HEK293 (cell line): ENCODE data around the gene PCDHAC2.

ENCODE experiments used
- CTCF ChIA-PET: fragments of 350-600 bp; formaldehyde crosslinking; extraction: SDS; loops from one replicate; lab custom pipeline; 2021; ENCODE audit warnings: antibody characterized with exemption; lab: Yijun Ruan, JAX
- POLR2A ChIA-PET: fragments of 300-600 bp; formaldehyde crosslinking; extraction: SDS; loops from one replicate; lab custom pipeline; 2020; ENCODE audit warnings: antibody characterized with exemption, inconsistent platforms; lab: Yijun Ruan, JAX
- H3K27ac ChIP-seq: fragments of 200-500 bp; sonication (Bioruptor generic); 2 replicates; pipeline ENCODE4 v1.5.1; 2014; ENCODE audit warnings: low read depth, low read length, control low read depth, inconsistent platforms; ENCODE audit errors: extremely low read depth
- H3K36me3 ChIP-seq, 2 experiments: fragments of 200-500 bp in 1 of 2; sonication (Bioruptor generic) in 1 of 2; 1 replicate in 1 of 2; 2 replicates in 1 of 2; pipeline ENCODE4 v1.5.1; 2014 to 2017; ENCODE audit warnings: inconsistent platforms in 2 of 2, low read length in 2 of 2; ENCODE audit not compliant: control insufficient read depth in 2 of 2, insufficient read depth in 1 of 2
- H3K4me1 ChIP-seq: fragments of 200-500 bp; sonication (Bioruptor generic); 2 replicates; pipeline ENCODE4 v1.5.1; 2014; ENCODE audit warnings: mild to moderate bottlenecking, low read length, inconsistent platforms; ENCODE audit not compliant: control insufficient read depth, insufficient read depth
- H3K4me3 ChIP-seq: 2 replicates; pipeline ENCODE4 v1.5.1; 2011; ENCODE audit warnings: low read depth, mild to moderate bottlenecking, control low read depth, low read length, moderate library complexity
- H3K9me3 ChIP-seq: fragments of 200-500 bp; sonication (Bioruptor generic); 2 replicates; pipeline ENCODE4 v1.5.1; 2014; ENCODE audit warnings: low read depth, low read length, inconsistent platforms; ENCODE audit not compliant: control insufficient read depth, insufficient read depth
- BCL11A ChIP-seq: fragments of 450-650 bp; formaldehyde crosslinking; IDR thresholded peaks from 2 replicates; pipeline ENCODE4 v1.5.1; 2016; ENCODE audit warnings: low read depth, missing biosample characterization, missing genetic modification characterization
- EGR2 ChIP-seq: fragments of 450-650 bp; formaldehyde crosslinking; IDR thresholded peaks from 2 replicates; pipeline ENCODE4 v1.5.1; 2016; ENCODE audit warnings: low read depth, missing biosample characterization, missing genetic modification characterization
- FEZF1 ChIP-seq: fragments of 450-650 bp; formaldehyde crosslinking; IDR thresholded peaks from 2 replicates; pipeline ENCODE4 v1.5.1; 2016; ENCODE audit warnings: missing biosample characterization, missing genetic modification characterization
- GLI2 ChIP-seq: fragments of 450-650 bp; formaldehyde crosslinking; IDR thresholded peaks from 2 replicates; pipeline ENCODE4; 2017; ENCODE audit warnings: missing biosample characterization, missing genetic modification characterization, low read depth, borderline replicate concordance
- IKZF3 ChIP-seq: fragments of 450-650 bp; IDR thresholded peaks from 2 replicates; pipeline ENCODE4 v1.5.0; 2018; ENCODE audit warnings: missing biosample characterization, mild to moderate bottlenecking, missing genetic modification characterization, moderate library complexity
- KLF10 ChIP-seq: fragments of 450-650 bp; IDR thresholded peaks from 2 replicates; pipeline ENCODE4 v1.5.1; 2018; ENCODE audit warnings: missing biosample characterization, mild to moderate bottlenecking, missing genetic modification characterization
- SALL2 ChIP-seq: fragments of 450-650 bp; formaldehyde crosslinking; IDR thresholded peaks from 2 replicates; pipeline ENCODE4 v1.5.0; 2017; ENCODE audit warnings: missing biosample characterization, mild to moderate bottlenecking, missing genetic modification characterization, borderline replicate concordance
- SP2 ChIP-seq: fragments of 450-650 bp; formaldehyde crosslinking; IDR thresholded peaks from 2 replicates; pipeline ENCODE4 v1.5.1; 2016; ENCODE audit warnings: missing biosample characterization, missing genetic modification characterization
- SP7 ChIP-seq: fragments of 450-650 bp; formaldehyde crosslinking; IDR thresholded peaks from 2 replicates; pipeline ENCODE4 v1.5.1; 2016; ENCODE audit warnings: missing biosample characterization, missing genetic modification characterization
- ZBTB17 ChIP-seq: fragments of 450-650 bp; formaldehyde crosslinking; IDR thresholded peaks from 2 replicates; pipeline ENCODE4 v1.5.1; 2016; ENCODE audit warnings: missing biosample characterization, missing genetic modification characterization
- ZBTB21 ChIP-seq: fragments of 450-650 bp; formaldehyde crosslinking; IDR thresholded peaks from 2 replicates; pipeline ENCODE4 v1.5.1; 2017; ENCODE audit warnings: missing biosample characterization, missing genetic modification characterization
- ZFHX2 ChIP-seq: fragments of 450-650 bp; formaldehyde crosslinking; conservative IDR thresholded peaks from 2 replicates; pipeline ENCODE4 v1.5.1; 2016; ENCODE audit warnings: missing biosample characterization, missing genetic modification characterization
- ZNF274 ChIP-seq, 2 experiments: fragments of 200-500 bp in 1 of 2; fragments of 450-650 bp in 1 of 2; sonication (Bioruptor generic) in 1 of 2; formaldehyde crosslinking in 1 of 2; IDR thresholded peaks; 2 replicates each; pipeline versions ENCODE4 v1.5.1 to v1.6.1; 2014 to 2016; ENCODE audit warnings: borderline replicate concordance in 1 of 2, inconsistent platforms in 1 of 2, low read length in 1 of 2, missing biosample characterization in 1 of 2, missing genetic modification characterization in 1 of 2
- ZNF335 ChIP-seq: fragments of 450-650 bp; formaldehyde crosslinking; conservative IDR thresholded peaks from 2 replicates; pipeline ENCODE4 v1.5.1; 2016; ENCODE audit warnings: missing biosample characterization, missing genetic modification characterization
- ZNF501 ChIP-seq: fragments of 450-650 bp; formaldehyde crosslinking; IDR thresholded peaks from 2 replicates; pipeline ENCODE4 v1.5.1; 2016; ENCODE audit warnings: missing biosample characterization, missing genetic modification characterization
- ZNF747 ChIP-seq: fragments of 450-650 bp; formaldehyde crosslinking; IDR thresholded peaks from 2 replicates; pipeline ENCODE4 v1.5.1; 2016; ENCODE audit warnings: missing biosample characterization, missing genetic modification characterization
- ZXDB ChIP-seq: fragments of 450-650 bp; formaldehyde crosslinking; IDR thresholded peaks from 2 replicates; pipeline ENCODE4 v1.5.1; 2016; ENCODE audit warnings: missing biosample characterization, missing genetic modification characterization
- TF ChIP-seq, protein P1 (sequence below): fragments of 450-650 bp; formaldehyde crosslinking; conservative IDR thresholded peaks from 2 replicates; pipeline ENCODE4 v1.5.1; 2016; ENCODE audit warnings: low read depth, missing biosample characterization, missing genetic modification characterization
- TF ChIP-seq, protein P2 (sequence below): fragments of 450-650 bp; formaldehyde crosslinking; IDR thresholded peaks from 2 replicates; pipeline ENCODE4 v1.5.1; 2017; ENCODE audit warnings: missing biosample characterization, missing genetic modification characterization
- TF ChIP-seq, protein P3 (sequence below): fragments of 450-650 bp; formaldehyde crosslinking; IDR thresholded peaks from 2 replicates; pipeline ENCODE4 v1.5.1; 2016; ENCODE audit warnings: missing biosample characterization, missing genetic modification characterization
- TF ChIP-seq, protein P4 (sequence below): fragments of 450-650 bp; formaldehyde crosslinking; IDR thresholded peaks from 2 replicates; pipeline ENCODE4 v1.5.1; 2016; ENCODE audit warnings: missing biosample characterization, missing genetic modification characterization

The PCDHAC2 gene

DNA sequence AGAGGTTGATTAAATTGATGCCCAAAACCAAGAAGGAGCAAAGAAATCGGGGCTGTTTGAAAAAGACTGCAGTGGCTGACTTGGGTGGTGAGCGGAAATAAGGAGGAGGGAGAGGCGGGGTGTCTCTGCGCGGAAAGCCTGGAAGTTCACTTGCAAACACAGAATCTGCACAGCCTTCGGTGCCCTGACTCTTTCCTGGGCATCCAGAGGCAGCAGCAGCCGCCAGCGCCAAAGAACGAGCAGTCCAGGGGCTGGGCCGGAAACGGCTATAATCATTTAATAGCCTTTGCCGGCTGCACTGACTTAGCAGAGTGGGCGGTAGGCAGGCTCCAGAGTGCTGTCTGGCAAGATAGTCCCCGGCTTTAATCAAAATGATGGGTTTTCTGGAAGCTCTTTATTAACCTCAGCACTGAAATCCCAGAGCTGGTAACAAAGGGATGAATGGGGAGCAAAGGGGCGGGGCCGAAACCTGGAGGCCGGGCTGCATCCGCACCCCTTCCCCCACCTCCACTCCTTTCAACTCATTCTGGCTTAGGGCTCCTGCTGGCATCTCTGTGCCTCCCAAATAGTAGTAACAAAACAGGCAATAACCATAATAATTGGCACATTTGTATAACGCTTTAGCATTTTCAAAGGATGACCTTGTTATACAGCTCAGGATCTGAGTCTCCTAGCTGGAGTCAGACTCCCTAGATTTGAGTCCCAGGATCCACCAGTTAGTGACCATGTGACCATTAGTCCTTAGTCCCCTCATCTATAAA lies 35.7 kb downstream of the PCDHAC2 start:
- H3K4me3 ChIP-seq: peak overlapping the region; percentile 39
- peak overlapping the region; percentile 62; the same call in 1 of the 2 replicates for H3K27ac ChIP-seq
- TF ChIP-seq SALL2 (no peak), SP7 (0 out of 2 replicates have a peak, but pooled peaks have one; percentile 10), ZBTB17 (tag by site-specific recombination) (peak; percentile 83), ZNF335 (tag by site-specific recombination) (peak; percentile 19; the same call in 1 of the 2 replicates), SP2 (tag by site-specific recombination) (peak; percentile 34; the same call in 1 of the 2 replicates), ZXDB (peak; percentile 15; the same call in 1 of the 2 replicates), FEZF1 (tag by site-specific recombination) (0 out of 2 replicates have a peak, but pooled peaks have one; percentile 32), ZFHX2 (tag by site-specific recombination) (peak; percentile 27; the same call in 1 of the 2 replicates), ZNF274 (IDR thresholded peaks at IDR 0.05; ENCODE audit: low read length) (no peak), ZNF274 (tag by site-specific recombination; IDR thresholded peaks at IDR 0.05; ENCODE audit: borderline replicate concordance) (no peak), IKZF3 (no peak)
- TF ChIP-seq, protein P1, sequence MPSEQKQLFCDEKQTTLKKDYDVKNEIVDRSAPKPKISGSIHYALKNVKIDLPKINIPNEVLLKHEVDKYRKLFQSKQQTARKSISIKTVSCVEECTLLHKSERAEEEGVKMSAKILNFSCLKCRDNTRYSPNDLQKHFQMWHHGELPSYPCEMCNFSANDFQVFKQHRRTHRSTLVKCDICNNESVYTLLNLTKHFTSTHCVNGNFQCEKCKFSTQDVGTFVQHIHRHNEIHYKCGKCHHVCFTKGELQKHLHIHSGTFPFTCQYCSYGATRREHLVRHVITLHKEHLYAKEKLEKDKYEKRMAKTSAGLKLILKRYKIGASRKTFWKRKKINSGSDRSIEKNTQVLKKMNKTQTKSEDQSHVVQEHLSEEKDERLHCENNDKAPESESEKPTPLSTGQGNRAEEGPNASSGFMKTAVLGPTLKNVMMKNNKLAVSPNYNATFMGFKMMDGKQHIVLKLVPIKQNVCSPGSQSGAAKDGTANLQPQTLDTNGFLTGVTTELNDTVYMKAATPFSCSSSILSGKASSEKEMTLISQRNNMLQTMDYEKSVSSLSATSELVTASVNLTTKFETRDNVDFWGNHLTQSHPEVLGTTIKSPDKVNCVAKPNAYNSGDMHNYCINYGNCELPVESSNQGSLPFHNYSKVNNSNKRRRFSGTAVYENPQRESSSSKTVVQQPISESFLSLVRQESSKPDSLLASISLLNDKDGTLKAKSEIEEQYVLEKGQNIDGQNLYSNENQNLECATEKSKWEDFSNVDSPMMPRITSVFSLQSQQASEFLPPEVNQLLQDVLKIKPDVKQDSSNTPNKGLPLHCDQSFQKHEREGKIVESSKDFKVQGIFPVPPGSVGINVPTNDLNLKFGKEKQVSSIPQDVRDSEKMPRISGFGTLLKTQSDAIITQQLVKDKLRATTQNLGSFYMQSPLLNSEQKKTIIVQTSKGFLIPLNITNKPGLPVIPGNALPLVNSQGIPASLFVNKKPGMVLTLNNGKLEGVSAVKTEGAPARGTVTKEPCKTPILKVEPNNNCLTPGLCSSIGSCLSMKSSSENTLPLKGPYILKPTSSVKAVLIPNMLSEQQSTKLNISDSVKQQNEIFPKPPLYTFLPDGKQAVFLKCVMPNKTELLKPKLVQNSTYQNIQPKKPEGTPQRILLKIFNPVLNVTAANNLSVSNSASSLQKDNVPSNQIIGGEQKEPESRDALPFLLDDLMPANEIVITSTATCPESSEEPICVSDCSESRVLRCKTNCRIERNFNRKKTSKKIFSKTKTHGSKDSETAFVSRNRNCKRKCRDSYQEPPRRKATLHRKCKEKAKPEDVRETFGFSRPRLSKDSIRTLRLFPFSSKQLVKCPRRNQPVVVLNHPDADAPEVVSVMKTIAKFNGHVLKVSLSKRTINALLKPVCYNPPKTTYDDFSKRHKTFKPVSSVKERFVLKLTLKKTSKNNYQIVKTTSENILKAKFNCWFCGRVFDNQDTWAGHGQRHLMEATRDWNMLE: no peak
- no peaks in the 10 kb centered on the region for H3K9me3 ChIP-seq
- CTCF ChIA-PET: interaction anchor here (1.2 kb wide), 1 partner anchor 38 kb away, joined by 4 read pairs; no protein-coding TSS in a partner anchor
- H3K4me1 ChIP-seq: peaks cover 24% of the 10 kb centered on the region
- H3K36me3 ChIP-seq: no peaks in the 10 kb centered on the region
- POLR2A ChIA-PET: interaction anchor here (0.8 kb wide), 1 partner anchor 76 kb away, joined by 3 read pairs; the partner anchor contains the start of gene PCDHAC1

DNA sequence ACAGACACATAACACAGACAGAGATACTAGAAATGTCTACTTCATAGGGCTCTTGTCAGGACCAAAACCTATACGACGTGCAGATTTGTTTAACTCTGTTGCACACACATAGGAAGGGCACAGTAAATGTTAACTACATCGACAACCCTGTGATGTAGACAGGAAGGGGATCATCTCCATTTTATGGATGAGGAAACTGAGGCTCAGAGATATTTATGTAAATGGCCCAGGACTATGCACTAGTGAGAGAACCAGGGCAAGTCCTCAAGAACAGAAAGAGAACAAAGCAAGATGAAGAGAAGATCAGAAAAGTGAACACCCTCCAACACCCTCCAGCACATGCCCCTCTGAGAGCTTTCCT lies 36.3 kb downstream of the PCDHAC2 start:
- Histone ChIP-seq H3K4me3 (no peak overlapping the region), H3K9me3 (no peaks in the 10 kb centered on the region), H3K36me3 (no peaks in the 10 kb centered on the region), H3K4me1 (peaks cover 24% of the 10 kb centered on the region), H3K27ac (no peak overlapping the region)
- CTCF ChIA-PET: interaction anchor here (0.7 to 1.4 kb wide), 2 partner anchors 14 to 121 kb away, joined by 3 to 5 read pairs; partner anchors contain the start of gene PCDHA13
- POLR2A ChIA-PET: no interaction called here
- TF ChIP-seq BCL11A (tag by site-specific recombination) (no peak), ZBTB21 (tag by site-specific recombination) (no peak), ZNF501 (tag by site-specific recombination) (no peak), EGR2 (tag by site-specific recombination) (no peak), KLF10 (no peak), ZNF274 (IDR thresholded peaks at IDR 0.05; ENCODE audit: low read length) (no peak), ZNF274 (tag by site-specific recombination; IDR thresholded peaks at IDR 0.05; ENCODE audit: borderline replicate concordance) (no peak), GLI2 (no peak), ZNF747 (no peak)
- TF ChIP-seq, protein P2, sequence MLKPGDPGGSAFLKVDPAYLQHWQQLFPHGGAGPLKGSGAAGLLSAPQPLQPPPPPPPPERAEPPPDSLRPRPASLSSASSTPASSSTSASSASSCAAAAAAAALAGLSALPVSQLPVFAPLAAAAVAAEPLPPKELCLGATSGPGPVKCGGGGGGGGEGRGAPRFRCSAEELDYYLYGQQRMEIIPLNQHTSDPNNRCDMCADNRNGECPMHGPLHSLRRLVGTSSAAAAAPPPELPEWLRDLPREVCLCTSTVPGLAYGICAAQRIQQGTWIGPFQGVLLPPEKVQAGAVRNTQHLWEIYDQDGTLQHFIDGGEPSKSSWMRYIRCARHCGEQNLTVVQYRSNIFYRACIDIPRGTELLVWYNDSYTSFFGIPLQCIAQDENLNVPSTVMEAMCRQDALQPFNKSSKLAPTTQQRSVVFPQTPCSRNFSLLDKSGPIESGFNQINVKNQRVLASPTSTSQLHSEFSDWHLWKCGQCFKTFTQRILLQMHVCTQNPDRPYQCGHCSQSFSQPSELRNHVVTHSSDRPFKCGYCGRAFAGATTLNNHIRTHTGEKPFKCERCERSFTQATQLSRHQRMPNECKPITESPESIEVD (tag by site-specific recombination): no peak
- TF ChIP-seq, protein P3, sequence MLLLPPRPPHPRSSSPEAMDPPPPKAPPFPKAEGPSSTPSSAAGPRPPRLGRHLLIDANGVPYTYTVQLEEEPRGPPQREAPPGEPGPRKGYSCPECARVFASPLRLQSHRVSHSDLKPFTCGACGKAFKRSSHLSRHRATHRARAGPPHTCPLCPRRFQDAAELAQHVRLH (tag by site-specific recombination): no peak
- TF ChIP-seq, protein P4, sequence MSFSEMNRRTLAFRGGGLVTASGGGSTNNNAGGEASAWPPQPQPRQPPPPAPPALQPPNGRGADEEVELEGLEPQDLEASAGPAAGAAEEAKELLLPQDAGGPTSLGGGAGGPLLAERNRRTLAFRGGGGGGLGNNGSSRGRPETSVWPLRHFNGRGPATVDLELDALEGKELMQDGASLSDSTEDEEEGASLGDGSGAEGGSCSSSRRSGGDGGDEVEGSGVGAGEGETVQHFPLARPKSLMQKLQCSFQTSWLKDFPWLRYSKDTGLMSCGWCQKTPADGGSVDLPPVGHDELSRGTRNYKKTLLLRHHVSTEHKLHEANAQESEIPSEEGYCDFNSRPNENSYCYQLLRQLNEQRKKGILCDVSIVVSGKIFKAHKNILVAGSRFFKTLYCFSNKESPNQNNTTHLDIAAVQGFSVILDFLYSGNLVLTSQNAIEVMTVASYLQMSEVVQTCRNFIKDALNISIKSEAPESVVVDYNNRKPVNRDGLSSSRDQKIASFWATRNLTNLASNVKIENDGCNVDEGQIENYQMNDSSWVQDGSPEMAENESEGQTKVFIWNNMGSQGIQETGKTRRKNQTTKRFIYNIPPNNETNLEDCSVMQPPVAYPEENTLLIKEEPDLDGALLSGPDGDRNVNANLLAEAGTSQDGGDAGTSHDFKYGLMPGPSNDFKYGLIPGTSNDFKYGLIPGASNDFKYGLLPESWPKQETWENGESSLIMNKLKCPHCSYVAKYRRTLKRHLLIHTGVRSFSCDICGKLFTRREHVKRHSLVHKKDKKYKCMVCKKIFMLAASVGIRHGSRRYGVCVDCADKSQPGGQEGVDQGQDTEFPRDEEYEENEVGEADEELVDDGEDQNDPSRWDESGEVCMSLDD: no peak
